ENCODE results near the gene MRPL24.

The MRPL24 gene

GRCh38 chr1:156743367-156744302, 2.7 kb upstream of the MRPL24 start:
- no peak for DNase-seq

DNA sequence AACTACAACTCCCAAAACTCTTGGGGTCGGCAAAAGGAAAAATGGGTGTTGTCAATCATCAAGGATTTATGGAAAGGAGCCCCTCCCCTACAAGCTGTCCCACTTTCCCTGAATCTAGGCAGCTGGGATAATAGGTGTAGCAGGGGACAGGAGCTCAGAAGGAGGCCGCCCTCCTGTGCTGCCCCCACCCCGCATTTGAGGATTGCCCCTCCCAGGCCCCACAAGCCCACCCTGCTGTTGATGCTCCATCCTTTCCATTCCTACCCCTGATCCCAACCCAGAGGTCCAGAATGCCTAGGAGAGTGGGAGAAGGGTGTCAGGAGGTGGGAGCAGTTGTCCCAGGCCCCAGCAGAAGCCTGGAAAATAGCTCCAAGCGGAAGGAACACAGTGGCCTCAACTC, 1.9 kb upstream of the MRPL24 start:
- no peak for DNase-seq

GRCh38 chr1:156742017-156742416, 1.1 kb upstream of the MRPL24 start:
- DNase-seq: no peak

DNA sequence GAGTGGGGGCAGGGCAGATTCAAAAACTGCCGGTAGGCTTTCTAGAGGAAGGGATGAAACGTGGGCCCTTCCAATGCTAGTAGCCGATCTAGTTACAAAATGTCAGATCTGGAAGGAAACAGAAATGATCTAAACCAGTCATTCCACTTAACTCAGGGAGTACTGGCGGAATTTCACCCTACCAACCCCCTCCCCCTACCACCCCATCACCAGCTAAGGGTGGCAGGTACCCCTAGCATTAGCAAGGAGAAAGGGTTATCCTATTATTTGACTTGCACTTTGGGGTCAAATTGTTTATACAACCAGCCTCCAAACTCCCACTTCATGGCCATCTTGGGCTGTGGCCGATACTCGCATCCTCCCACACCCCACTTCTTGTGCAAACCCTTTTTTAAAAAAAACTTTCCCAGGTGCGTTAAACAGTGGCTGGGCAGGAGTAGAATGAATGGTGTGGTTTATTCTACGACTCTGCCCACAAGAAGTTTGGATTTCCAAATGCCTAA, 644 bp upstream of the MRPL24 start:
- DNase-seq: no peak

DNA sequence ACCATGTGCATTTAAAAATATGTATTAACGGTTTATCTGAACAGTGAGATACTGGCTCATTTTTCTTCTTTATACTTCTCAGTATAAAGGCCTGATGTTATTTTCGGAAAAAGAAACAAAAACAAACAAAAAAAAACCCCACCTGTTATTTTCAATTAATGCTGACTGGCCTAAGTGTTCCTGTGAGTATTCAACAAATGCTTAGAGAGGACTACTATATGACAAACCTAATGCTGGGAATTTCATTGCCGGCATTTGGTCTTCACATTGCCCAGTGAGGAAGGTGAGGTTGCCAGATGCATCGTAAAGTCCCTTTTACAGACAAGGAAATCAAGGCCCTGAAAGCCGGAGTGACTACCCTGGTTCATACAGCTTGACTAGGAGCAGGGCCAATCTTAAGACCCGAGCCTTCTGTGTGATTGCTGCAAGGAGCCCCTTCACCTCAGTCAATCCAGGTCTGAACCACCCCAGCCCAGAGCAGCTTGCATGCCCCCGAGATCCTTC, 599 bp downstream of the MRPL24 start:
- DNase-seq: no peak

- DNase-seq: no peak
Observed at GRCh38 chr1:156738916-156739315, 2.0 kb downstream of the MRPL24 start.

DNA sequence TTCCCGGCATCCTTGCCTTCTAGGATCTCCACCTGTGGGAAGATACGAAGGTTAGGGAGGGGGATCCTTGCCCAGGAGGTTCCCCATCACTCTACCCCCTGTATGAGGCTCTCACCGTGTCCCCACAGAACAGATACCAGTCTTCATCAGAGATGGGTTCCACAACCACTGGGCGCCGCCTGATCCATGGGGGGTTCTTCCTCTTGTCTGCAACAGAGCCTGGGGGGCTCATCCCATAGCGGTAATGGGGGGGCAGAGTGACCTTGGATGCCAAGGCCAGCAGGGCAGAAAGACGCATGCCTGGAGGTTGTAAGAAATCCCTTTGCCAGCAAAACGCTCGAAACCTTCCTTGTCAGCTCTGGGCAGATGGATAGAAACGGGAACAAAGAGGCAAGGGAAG, 2.5 kb downstream of the MRPL24 start:
- no peak for DNase-seq

GRCh38 chr1:156733989-156734584, 6.8 kb downstream of the MRPL24 start:
- DNase-seq: no peak

GRCh38 chr1:156728599-156729462, 12.1 kb downstream of the MRPL24 start, which contains the start of gene ISG20L2:
TSS of gene ISG20L2 (minus strand) at chr1:156728766. CDS start at chr1:156727652, 1,114 bp downstream.
- DNase-seq: peak; percentile 91

- DNase-seq: peak; percentile 76
Observed at GRCh38 chr1:156727926-156728598, 12.8 kb downstream of the MRPL24 start, which contains the start of gene METTL25B. TSS of gene METTL25B (plus strand) at chr1:156728469. CDS start at chr1:156729105, 636 bp downstream.

DNA sequence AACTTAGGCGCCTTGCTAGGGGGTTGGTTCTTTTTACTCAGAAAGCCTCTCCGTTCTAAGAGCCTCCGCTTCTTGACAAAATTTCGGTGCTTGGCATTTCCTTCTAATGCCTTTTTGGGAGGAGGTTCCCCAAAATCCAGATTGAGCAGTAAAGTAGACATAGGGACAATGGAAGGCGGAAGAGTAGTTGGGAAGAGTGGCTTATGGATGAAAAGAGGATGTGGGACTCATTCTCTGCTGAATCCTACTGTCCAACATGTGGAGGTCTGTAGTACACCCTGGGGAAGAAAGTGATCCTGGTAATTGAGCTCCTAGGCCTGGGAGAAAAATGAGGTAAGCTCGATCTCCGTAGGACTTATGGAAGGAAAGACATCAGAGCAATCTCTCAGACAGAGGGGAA, 13.4 kb downstream of the MRPL24 start:
- DNase-seq: no peak

DNA sequence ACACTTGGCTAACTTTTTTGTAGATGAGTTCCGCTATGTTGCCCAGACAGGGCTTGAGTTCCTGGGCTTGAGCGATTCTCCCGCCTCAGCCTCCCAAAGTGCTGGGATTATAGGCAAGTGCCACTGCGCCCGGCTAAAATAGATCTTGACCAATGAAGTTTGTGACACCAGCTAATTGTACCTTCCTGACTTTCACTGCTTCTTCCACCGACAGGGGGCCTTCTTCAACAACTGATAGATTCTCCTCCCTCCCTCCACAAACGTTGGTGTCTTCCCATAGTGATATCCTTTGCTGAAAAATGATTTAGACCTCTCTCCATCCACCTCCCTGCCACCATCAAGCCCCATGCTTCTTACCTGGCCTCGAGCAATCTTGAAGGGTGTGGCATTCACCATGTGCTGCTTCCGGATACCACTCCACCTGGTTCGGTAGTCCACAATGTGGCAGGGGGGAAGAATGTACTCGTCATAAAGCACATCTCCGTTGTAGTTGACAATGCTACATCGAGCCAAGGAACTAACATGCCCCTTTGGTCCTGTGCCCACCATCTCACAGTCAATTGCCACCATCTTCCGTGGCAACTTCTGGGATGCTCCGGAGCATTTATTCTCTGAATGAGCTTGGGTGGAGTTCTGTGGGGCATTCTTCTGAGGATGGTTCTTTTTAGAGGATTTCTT, 14.2 kb downstream of the MRPL24 start:
- peak; percentile 32 for DNase-seq

GRCh38 chr1:156725683-156726280, 15.1 kb downstream of the MRPL24 start:
- DNase-seq: peak; percentile 78

- no peak for DNase-seq
Observed at GRCh38 chr1:156721535-156721934, 19.4 kb downstream of the MRPL24 start.

- DNase-seq: no peak
Observed at GRCh38 chr1:156721131-156721530, 19.8 kb downstream of the MRPL24 start.

- no peak for DNase-seq
Observed at GRCh38 chr1:156717351-156717750, 23.5 kb downstream of the MRPL24 start.

GRCh38 chr1:156714830-156715229, 26.1 kb downstream of the MRPL24 start:
- no peak for DNase-seq

- no peak for DNase-seq
Observed at GRCh38 chr1:156712626-156713025, 28.3 kb downstream of the MRPL24 start.

DNA sequence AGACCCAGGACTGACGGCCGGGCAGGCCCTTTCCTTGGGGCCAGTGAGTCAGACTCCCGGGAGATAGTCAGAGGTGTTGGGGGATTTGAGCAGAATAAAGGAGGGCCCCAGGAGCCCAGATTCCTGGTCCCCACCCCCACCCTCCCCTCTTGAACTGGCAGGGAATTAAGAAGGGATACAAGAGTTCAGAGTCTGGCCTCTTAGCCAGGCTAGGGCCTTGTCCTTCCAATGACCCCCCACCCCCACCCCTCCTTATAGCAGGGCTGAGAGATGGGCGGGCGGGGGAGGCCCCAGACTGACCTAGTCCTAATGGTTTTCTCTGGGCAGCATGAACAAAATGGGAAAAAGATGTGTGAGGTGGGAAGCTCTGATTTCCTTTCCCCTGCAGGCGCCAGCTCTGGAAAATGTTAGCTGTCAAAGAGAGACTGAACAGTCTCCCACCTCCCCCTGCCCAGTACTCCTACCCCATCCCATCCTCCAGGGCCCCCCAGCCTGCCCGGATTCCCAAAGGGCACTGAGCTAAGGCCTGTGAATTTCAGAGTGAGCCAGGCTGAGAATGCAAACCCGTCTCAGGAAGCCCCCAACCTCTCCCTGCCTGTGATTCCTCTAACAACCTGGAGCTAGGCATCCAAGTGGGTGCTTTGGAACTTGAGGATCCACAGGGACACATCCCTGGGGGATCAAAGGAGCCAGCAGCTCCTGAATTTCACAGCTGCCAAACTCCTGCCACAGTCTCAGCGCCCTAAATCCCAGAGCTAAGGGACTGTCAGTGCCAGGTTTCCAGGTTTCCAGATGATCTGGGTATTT, 29.7 kb downstream of the MRPL24 start:
- no peak for DNase-seq

Measured in stimulated activated CD4-positive, alpha-beta T cell treated with anti-CD3 and anti-CD28 coated beads, Interleukin-4, amount 100 ng/mL, for 1 hour (primary cell).